ENCODE data around the gene HLX.

GRCh38 chr1:220928320-220928719, 49.1 kb downstream of the HLX start:
- TF ChIP-seq POLR2A (IDR thresholded peaks at IDR 0.05; ENCODE audit: borderline replicate concordance, extremely low read depth, insufficient read depth, insufficient read length) (no peak), CTCF (IDR thresholded peaks at IDR 0.05 in 2 of 3, conservative IDR thresholded peaks at IDR 0.05 in 1 of 3; ENCODE audit: borderline replicate concordance in 1 of 3, insufficient read depth in 1 of 3, low read depth in 2 of 3, low read length in 2 of 3) (no peak), SRF (IDR thresholded peaks at IDR 0.05; ENCODE audit: low read depth) (no peak)

Measured in HCT116 (cell line).